ENCODE data around the gene SIM1.

GRCh38 chr6:100363651-100364050, 101.1 kb downstream of the SIM1 start:
- no peak for TF ChIP-seq EZH2 (IDR thresholded peaks at IDR 0.05; ENCODE audit: low read depth)
- TF ChIP-seq CTCF (conservative IDR thresholded peaks at IDR 0.05) = no peak
